Mammary epithelial cell (primary cell): Measurements from ENCODE around the gene LOC101059915.

Source experiments
- EZH2 ChIP-seq: IDR thresholded peaks from 2 replicates; pipeline ENCODE4 v1.6.1; 2012; ENCODE audit warnings: low read length, inconsistent platforms, borderline replicate concordance
- TF ChIP-seq, protein P1 (sequence below), 2 donors: IDR thresholded peaks in 1 of 2; conservative IDR thresholded peaks in 1 of 2; 2 replicates each; pipeline ENCODE4 v1.5.1; 2011 to 2012; ENCODE audit warnings: inconsistent platforms in 2 of 2, low read length in 2 of 2, mild to moderate bottlenecking in 2 of 2, control low read depth in 1 of 2, low read depth in 1 of 2; ENCODE audit not compliant: insufficient read depth in 1 of 2; ENCODE audit errors: extremely low read depth in 1 of 2

DNA sequence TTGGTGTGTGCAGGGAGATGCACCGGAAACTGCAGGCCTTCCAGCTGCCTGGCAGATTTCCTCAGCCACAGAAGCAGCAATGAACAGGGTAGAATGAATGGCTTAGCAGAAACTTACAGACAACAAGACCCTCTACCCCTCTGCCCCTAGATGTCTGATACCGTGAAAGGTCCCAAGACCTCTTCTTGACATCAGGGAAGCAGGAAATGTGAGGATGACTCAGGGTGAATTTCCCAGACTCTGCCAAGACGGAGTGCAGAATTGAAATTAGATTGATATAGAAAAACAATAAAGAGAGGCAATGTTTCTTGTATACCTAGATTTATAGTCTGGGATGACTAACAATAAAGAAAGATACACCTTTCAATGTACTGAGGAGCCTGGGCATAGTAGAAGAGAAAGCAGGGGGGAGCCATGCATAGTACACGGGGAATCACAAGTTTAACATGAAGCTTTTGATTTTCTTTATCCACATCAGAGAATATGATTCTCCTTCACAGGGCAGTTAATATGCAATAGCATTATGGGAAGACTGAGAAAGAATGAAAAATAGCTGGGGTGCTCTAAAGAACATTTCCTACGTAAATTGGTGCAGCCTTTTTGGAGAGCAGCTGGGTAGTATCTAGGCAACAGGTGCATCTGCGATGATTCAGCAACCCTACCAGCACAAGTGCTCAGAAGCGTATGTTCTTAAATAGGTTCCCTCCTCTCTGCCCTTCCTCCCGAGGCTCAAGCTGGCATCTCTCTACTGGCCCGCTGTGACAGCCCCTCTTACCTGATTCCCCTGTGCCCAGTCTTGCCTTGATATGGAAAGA, 30.7 kb upstream of the LOC101059915 start:
- TF ChIP-seq, protein P1, sequence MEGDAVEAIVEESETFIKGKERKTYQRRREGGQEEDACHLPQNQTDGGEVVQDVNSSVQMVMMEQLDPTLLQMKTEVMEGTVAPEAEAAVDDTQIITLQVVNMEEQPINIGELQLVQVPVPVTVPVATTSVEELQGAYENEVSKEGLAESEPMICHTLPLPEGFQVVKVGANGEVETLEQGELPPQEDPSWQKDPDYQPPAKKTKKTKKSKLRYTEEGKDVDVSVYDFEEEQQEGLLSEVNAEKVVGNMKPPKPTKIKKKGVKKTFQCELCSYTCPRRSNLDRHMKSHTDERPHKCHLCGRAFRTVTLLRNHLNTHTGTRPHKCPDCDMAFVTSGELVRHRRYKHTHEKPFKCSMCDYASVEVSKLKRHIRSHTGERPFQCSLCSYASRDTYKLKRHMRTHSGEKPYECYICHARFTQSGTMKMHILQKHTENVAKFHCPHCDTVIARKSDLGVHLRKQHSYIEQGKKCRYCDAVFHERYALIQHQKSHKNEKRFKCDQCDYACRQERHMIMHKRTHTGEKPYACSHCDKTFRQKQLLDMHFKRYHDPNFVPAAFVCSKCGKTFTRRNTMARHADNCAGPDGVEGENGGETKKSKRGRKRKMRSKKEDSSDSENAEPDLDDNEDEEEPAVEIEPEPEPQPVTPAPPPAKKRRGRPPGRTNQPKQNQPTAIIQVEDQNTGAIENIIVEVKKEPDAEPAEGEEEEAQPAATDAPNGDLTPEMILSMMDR (conservative IDR thresholded peaks at IDR 0.05 in 1 of 2, IDR thresholded peaks at IDR 0.05 in 1 of 2; ENCODE audit: extremely low read depth in 1 of 2, insufficient read depth in 1 of 2, low read depth in 1 of 2, low read length in 2 of 2) = no peak
- no peak for TF ChIP-seq EZH2
